Muscle of leg (tissue), 16 donors: ENCODE results near the gene MDFI. TPM values are rescaled to one million over a fixed set of nuclear protein-coding genes. Genes with fewer than 3 reads are reported as not detected.

Source experiments
- DNase-seq: peaks from one replicate; pipeline ENCODE4 v3.0.0; 2013
- H3K27ac ChIP-seq: one replicate; pipeline ENCODE4 v1.5.1; 2013; ENCODE audit warnings: mild to moderate bottlenecking, low read length, control low read depth
- H3K27me3 ChIP-seq: one replicate; pipeline ENCODE4 v1.6.1; 2013; ENCODE audit warnings: low read length; ENCODE audit not compliant: control insufficient read depth, insufficient read depth
- H3K36me3 ChIP-seq: one replicate; pipeline ENCODE4 v1.6.1; 2013; ENCODE audit warnings: low read length; ENCODE audit not compliant: control insufficient read depth, insufficient read depth
- H3K4me1 ChIP-seq: one replicate; pipeline ENCODE4 v1.6.1; 2013; ENCODE audit warnings: low read length; ENCODE audit not compliant: control insufficient read depth, insufficient read depth
- H3K4me3 ChIP-seq: one replicate; pipeline ENCODE4 v1.5.1; 2013; ENCODE audit warnings: low read length, control low read depth
- H3K9me3 ChIP-seq: replicated peaks from 2 replicates; pipeline ENCODE4 v1.6.1; 2013; ENCODE audit warnings: low read depth, low read length; ENCODE audit not compliant: control insufficient read depth
- WGBS: methylation state at CpG from one replicate; pipeline ENCODE4 v1.1.5; 2013; ENCODE audit warnings: missing lambda C conversion rate; ENCODE audit not compliant: insufficient coverage; 5-methylcytosine and 5-hydroxymethylcytosine counted together
- long read RNA-seq, 11 donors: transcript quantifications; one replicate each; lab custom pipeline, GENCODE V29; 2026
- polyA plus RNA-seq, 8 donors: library from polyadenylated mRNA; unstranded; fragments of 120-200 nt; gene quantifications; one replicate each; pipeline versions ENCODE4 v1.2.1 to v1.2.3, GENCODE V29; 2013; ENCODE audit warnings: inconsistent platforms in 1 of 8, low replicate concordance in 1 of 8; ENCODE audit not compliant: insufficient read length in 8 of 8, insufficient read depth in 1 of 8
- total RNA-seq: library from RNA; stranded (reverse); fragments of 120-200 nt; gene quantifications from one replicate; pipeline ENCODE4 v1.2.4, GENCODE V29; 2013

The MDFI gene
- total RNA-seq, result 77.4 TPM
- polyA plus RNA-seq, result 10 to 100 TPM; 47.7 to 86.3 (median 74.8) TPM
- long read RNA-seq, donor 1, transcript MDFI-201 (5 exons, 1,629 nt), result major isoform, 7 of 11 reads
- long read RNA-seq, donor 1, partial matches to known transcripts, result 0 of 11 reads
- long read RNA-seq, donor 1, other reads (novel, unspliced or antisense), result 0 of 11 reads
- long read RNA-seq, donor 2, partial matches to known transcripts, result 0 of 2 reads
- long read RNA-seq, donor 2, other reads (novel, unspliced or antisense), result 0 of 2 reads
- long read RNA-seq, donor 3, transcript MDFI-201 (5 exons, 1,629 nt), result major isoform, 15 of 21 reads
- long read RNA-seq, donor 3, partial matches to known transcripts, result 0 of 21 reads
- long read RNA-seq, donor 3, other reads (novel, unspliced or antisense), result 0 of 21 reads
- long read RNA-seq, donor 4, transcript MDFI-201 (5 exons, 1,629 nt), result major isoform, 12 of 21 reads
- long read RNA-seq, donor 4, partial matches to known transcripts, result 6 of 21 reads
- long read RNA-seq, donor 4, other reads (novel, unspliced or antisense), result 0 of 21 reads
- long read RNA-seq, donor 5, transcript MDFI-201 (5 exons, 1,629 nt), result major isoform, 43 of 114 reads
- long read RNA-seq, donor 5, transcript MDFI-204 (6 exons, 1,183 nt), result minor isoform, 7 of 114 reads
- long read RNA-seq, donor 5, partial matches to known transcripts, result 36 of 114 reads
- long read RNA-seq, donor 5, other reads (novel, unspliced or antisense), result 24 of 114 reads
- long read RNA-seq, donor 6, transcript MDFI-204 (6 exons, 1,183 nt), result minor isoform, 10 of 66 reads
- long read RNA-seq, donor 6, transcript MDFI-201 (5 exons, 1,629 nt), result major isoform, 26 of 66 reads
- long read RNA-seq, donor 6, partial matches to known transcripts, result 15 of 66 reads
- long read RNA-seq, donor 6, other reads (novel, unspliced or antisense), result 14 of 66 reads
- long read RNA-seq, donor 7, transcript MDFI-204 (6 exons, 1,183 nt), result minor isoform, 5 of 38 reads
- long read RNA-seq, donor 7, transcript MDFI-201 (5 exons, 1,629 nt), result major isoform, 16 of 38 reads
- long read RNA-seq, donor 7, partial matches to known transcripts, result 10 of 38 reads
- long read RNA-seq, donor 7, other reads (novel, unspliced or antisense), result 0 of 38 reads
- long read RNA-seq, donor 8, transcript MDFI-201 (5 exons, 1,629 nt), result major isoform, 8 of 12 reads
- long read RNA-seq, donor 8, partial matches to known transcripts, result 0 of 12 reads
- long read RNA-seq, donor 8, other reads (novel, unspliced or antisense), result 0 of 12 reads
- long read RNA-seq, donor 9, transcript MDFI-201 (5 exons, 1,629 nt), result major isoform, 6 of 10 reads
- long read RNA-seq, donor 9, partial matches to known transcripts, result 0 of 10 reads
- long read RNA-seq, donor 9, other reads (novel, unspliced or antisense), result 0 of 10 reads
- long read RNA-seq, donor 10, transcript MDFI-201 (5 exons, 1,629 nt), result major isoform, 21 of 40 reads
- long read RNA-seq, donor 10, partial matches to known transcripts, result 7 of 40 reads
- long read RNA-seq, donor 10, other reads (novel, unspliced or antisense), result 7 of 40 reads
- long read RNA-seq, donor 11, transcript MDFI-201 (5 exons, 1,629 nt), result major isoform, 20 of 30 reads
- long read RNA-seq, donor 11, partial matches to known transcripts, result 5 of 30 reads
- long read RNA-seq, donor 11, other reads (novel, unspliced or antisense), result 0 of 30 reads

GRCh38 chr6:41638002-41638934, at the start of gene MDFI:
Gene MDFI (plus strand): TSS chr6:41638468. CDS start chr6:41638750, 282 bp downstream.
- Histone ChIP-seq H3K27me3 (peaks cover 11% of the 10 kb centered on the region), H3K4me1 (peaks cover 76% of the 10 kb centered on the region), H3K4me3 (peak within 1 kb of the TSS; percentile 78), H3K27ac (peak within 1 kb of the TSS; percentile 92), H3K9me3 (no peaks in the 10 kb centered on the region), H3K36me3 (peaks cover 15% of the 10 kb centered on the region)
- WGBS, result under 1% methylated on average over 79 of the region's 86 CpGs
- peak; percentile 93 for DNase-seq

DNA sequence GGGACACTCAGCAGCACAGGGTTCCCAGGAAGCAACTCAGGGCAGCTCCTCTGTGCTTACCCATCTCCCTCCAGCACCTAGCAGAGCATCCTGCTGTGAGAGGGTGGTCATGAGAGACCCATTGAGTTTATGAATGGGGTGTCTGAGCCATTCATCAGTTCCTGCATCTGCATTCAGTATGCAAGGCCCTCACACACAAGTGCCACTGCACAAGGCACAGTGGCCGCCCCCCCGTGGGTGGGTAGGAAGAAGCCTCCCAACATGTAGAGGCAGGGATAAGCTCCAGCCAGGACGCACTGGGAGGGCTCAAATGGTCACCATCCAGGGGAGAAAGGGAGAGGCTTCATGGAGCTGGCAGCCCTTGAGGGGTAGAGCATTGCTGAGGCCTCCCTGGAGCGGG, 49.0 kb upstream of the MDFI start:
- H3K27me3 ChIP-seq, result no peaks in the 10 kb centered on the region
- H3K36me3 ChIP-seq, result peaks cover 53% of the 10 kb centered on the region
- peaks cover 39% of the 10 kb centered on the region for H3K4me1 ChIP-seq
- no peak overlapping the region for H3K27ac ChIP-seq
- no peak overlapping the region for H3K4me3 ChIP-seq
- H3K9me3 ChIP-seq, result no peaks in the 10 kb centered on the region
- WGBS, result 92% methylated on average over 1 of the region's 4 CpGs
- DNase-seq, result no peak

GRCh38 chr6:41589636-41590622, 48.3 kb upstream of the MDFI start:
- Histone ChIP-seq H3K4me3 (no peak overlapping the region), H3K9me3 (no peaks in the 10 kb centered on the region), H3K36me3 (peaks cover 56% of the 10 kb centered on the region), H3K27ac (no peak overlapping the region), H3K27me3 (no peaks in the 10 kb centered on the region), H3K4me1 (peaks cover 33% of the 10 kb centered on the region)
- WGBS, result 77% methylated on average over 22 of the region's 39 CpGs
- DNase-seq, result no peak

DNA sequence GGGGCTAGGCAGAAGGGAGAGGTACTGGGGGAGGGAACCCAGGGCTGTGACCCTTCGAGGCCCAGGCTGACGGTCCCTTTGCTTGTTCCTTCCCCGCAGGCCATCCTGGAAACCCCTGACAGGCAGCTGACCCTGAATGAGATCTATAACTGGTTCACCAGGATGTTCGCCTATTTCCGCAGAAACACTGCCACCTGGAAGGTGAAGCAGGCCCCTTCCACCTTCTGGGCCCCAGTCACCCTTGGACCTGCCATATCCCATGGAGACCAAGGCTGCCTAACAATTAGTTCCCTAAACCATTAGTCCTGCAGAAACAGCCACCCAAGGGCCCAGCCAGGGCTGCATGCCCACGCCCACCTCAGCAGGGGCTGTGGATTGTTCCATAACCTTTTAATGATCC, 47.1 kb upstream of the MDFI start:
- Histone ChIP-seq H3K4me1 (peaks cover 27% of the 10 kb centered on the region), H3K27me3 (no peaks in the 10 kb centered on the region), H3K4me3 (no peak overlapping the region), H3K36me3 (peaks cover 59% of the 10 kb centered on the region), H3K27ac (no peak overlapping the region), H3K9me3 (no peaks in the 10 kb centered on the region)
- 84% methylated on average over 6 of the region's 6 CpGs for WGBS
- DNase-seq, result no peak

DNA sequence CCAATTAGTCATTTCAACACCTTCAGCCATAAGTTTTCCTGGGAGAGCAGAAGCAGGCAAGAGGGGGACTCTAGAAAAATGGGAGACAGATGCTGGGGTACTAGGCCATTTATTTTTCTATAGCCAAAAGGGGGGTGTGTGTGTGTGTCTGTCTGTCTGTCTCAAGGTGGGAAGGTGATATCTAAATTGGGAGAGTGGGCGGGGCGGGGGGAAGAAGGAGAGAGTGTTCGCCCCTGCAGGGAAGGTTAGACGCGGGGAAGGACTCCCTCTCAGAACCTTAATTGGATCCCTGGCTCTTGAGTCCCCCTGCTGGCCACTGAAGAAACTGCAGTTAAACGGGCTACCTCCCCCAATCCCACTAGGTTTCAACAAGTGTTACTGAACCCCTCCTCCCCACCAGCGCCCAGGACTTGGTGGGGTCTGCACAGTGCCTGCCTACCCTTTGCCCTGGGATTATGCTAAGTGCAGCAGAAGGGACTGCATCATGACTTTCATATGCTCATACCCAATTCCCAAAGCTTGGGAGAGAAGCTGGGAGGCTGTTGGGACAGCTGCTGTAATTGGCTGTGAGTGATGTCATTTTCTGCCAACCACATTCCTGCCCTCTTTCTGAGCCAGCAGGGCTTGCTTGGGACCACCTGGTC, 46.3 kb upstream of the MDFI start:
- no peaks in the 10 kb centered on the region for H3K27me3 ChIP-seq
- H3K9me3 ChIP-seq, result no peaks in the 10 kb centered on the region
- no peak overlapping the region for H3K4me3 ChIP-seq
- no peak overlapping the region for H3K27ac ChIP-seq
- peaks cover 19% of the 10 kb centered on the region for H3K4me1 ChIP-seq
- 0% methylated on average over 1 of the region's 7 CpGs for WGBS
- DNase-seq, result peak; percentile 75
- H3K36me3 ChIP-seq, result peaks cover 66% of the 10 kb centered on the region

GRCh38 chr6:41593406-41593805, 44.9 kb upstream of the MDFI start:
- Histone ChIP-seq H3K9me3 (no peaks in the 10 kb centered on the region), H3K4me3 (no peak overlapping the region), H3K36me3 (peaks cover 61% of the 10 kb centered on the region), H3K4me1 (peaks cover 6% of the 10 kb centered on the region), H3K27me3 (no peaks in the 10 kb centered on the region), H3K27ac (no peak overlapping the region)
- no peak for DNase-seq
- WGBS, result 77% methylated on average over 23 of the region's 24 CpGs

DNA sequence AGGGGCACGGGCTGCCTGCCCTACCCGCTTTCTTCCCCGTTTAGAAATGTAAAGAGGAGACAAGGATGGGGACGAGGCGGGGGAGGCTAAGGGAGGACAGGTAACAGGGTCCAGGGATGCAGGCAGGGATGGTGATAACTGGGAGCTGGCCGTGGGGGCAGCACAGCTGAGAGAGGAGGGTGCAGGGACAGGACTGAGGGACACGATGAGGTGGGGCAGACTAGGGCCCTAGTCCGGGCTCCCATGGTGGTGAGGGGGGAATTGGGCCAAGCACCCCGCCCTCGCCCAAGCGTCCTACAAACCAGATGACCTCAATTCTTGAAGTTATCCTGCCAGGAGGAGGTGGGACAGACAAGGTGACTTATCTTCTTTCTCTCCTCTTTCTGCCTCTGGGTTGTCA, 44.4 kb upstream of the MDFI start:
- Histone ChIP-seq H3K36me3 (peaks cover 60% of the 10 kb centered on the region), H3K27me3 (no peaks in the 10 kb centered on the region), H3K4me1 (peaks cover 4% of the 10 kb centered on the region), H3K4me3 (no peak overlapping the region), H3K27ac (no peak overlapping the region), H3K9me3 (no peaks in the 10 kb centered on the region)
- DNase-seq, result no peak
- WGBS, result 77% methylated on average over 6 of the region's 11 CpGs
